Activated CD8-positive, alpha-beta memory T cell treated with anti-CD3 and anti-CD28 coated beads, Interleukin-2, amount 50 U/mL, for 1 hour (primary cell): Measurements from ENCODE around the gene SNAPC2.

Source experiments
- DNase-seq: peaks from one replicate; pipeline ENCODE4 v3.0.0-alpha.2; 2020; ENCODE audit errors: extremely low read depth

Gene SNAPC2

DNA sequence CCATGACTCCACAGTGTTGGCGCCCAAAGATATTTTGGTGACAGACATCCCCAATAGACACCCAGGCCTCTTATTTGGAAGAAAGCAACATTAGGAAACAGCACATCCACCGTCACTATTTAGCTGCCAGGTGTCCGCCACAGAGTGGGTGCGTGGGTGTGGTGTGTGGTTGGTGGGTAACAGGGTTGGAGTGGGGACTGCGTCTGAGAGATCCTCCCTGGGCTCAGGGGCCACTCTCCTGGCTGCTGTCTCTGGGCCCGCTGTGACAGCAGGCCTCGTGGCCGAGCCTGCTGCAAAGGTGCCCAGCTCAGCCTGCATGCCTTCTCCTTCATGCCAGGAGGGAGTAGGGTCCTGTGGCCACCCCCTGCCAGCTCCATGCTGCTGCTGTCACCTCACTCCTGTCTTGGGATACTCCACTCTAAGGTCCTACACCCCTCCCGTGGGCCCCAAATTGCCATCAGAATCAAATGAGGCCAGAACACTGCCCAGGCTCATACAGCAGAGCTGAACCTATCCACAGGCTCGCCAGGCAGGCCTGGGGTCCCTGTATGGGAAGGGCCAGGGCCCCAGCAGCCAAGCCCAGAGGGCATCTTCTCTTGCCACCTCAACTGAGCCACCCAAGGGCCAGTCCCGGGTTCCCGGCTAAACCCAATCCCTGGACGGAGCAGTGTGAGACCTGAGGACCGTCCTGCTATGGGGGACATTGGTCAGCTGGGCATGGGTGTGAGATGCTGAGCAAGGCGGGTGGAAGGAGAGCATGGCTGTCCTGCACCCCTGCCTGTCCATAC, 48.1 kb downstream of the SNAPC2 start:
- no peak for DNase-seq

DNA sequence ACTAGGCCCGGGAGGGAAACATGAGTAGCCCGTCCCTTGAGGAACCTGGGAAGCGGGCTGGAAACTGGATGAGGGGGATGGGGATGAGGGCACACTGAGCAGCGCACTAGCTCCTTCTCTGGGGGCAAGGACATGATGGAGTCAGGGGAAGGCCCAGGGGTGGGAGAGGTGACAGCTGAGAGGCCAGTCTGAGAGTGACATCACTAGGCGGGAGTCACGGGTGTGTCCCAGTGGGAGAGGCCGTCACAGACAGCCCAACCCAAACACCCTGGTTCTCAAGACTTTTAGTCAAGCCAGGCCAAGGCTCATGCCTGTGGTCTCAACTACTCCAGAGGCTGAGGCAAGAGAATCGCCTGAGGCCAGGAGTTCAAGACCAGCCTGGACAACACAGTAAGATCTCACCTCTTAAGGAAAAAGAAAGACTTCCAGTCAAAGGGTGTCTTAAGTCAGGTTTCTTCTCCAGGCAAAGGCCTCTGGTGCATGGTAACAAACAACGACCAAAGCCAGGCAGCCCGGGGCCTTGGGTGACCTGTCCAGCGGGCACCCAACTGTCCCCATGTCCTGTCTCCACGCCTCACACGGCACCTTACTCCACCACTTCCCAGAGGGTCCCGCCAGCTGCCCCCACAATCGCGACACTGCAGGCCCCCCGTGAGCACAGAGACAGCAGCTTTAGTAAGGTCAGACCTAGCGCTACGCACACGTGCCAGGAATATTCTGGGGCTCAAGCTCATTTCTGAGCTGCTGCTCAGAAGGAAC, 48.8 kb downstream of the SNAPC2 start:
- no peak for DNase-seq

DNA sequence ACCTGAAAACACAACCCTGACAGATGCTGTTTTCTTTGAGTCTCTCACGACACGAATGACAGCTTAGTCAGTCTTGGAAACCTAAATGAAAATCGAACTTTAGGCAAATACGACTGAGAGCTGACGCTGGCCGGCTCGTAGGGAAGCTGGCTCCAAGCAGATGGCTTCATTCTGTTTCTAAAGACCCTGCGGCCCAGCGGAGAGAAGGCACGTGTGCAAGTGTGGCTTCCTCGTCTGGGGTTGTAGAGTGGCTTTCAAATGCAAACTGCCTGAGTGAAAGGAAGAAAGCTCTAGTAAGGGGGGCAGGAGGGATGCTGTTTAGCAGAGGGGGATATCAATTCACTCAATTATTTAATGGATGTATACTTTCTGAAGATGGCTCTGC, 49.4 kb downstream of the SNAPC2 start:
- no peak for DNase-seq

DNA sequence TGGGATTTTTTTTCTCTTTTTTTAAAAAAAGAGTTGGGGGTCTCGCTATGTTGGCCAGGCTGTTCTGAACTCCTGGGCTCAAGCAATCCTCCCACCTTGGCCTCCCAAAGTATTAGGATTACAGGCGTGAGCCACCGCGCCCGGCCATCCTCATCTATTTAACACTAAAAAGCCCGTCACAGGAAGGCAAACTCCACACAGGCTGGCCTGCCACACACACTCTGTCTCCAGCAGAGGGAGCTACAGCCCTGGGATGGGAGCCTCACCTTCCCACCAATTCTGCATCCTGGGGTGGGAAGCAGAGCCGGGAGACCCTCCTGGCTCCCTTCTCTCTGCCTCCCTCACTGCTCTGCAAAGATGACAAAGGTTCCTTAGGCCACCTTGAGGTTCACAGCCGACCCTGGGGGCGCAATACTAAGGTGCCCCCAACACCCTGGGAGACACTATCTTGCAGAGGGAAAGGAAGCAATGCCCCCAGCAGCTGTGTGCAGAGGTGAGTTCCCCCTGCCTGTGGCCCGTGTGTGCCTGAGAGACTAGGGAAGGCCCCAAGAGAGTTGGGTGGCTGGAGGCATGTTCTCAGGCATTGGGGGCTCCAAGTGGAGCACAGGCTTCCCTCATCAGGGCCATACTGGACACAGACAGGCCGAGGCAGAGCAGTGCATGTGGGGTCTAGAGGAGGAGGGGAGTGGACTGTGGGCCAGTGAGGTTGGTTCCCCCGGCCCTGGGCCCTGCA, 50.7 kb downstream of the SNAPC2 start:
- DNase-seq = no peak

DNA sequence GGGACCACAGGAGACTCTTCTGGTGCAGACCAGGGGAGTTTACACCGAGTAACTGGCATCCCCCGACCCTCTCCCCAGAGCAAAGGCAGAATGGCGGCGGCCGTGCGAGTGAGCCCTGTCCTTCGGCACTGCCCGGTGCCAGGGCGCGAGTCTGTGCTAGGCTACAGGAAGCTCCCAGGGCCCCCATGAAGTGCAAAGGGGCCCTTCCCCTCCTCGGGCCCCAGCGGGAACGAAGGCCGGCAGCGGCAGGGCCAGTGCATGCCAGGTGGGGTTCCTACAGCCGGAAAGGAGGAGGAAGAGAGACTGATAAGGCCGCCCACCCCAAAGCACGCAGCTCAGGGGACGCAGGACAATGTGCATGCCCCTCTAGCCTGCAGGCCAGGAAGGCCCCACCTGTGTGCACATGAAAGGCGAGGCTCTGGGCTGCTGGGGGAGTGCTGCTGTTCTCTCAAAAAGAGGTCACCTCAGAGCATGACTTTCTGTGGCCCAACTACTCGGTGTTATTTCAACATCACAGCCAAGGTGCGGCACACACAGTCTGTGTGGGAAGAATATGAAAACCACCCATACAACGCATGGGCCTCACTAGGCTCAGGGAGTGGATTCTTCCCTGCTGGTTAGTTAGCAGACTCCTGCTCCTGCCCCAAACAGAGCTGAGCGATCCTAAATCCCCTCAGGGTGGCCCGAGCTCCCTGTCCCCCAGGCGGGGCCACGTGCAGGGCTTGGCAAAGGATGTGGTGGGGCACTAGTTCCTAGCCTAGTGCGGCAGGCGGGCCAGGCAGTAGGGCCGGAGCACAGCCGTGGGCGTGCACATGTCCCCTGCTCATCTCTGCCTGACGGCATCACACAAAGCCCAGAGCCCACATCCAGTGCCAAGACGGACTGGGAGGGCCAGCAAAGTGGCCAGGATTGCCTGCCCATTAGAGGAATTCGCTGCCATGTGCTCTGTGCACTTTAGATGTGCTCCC, 51.7 kb downstream of the SNAPC2 start:
- DNase-seq = no peak
